Pulmonary artery endothelial cell (primary cell): Measurements from ENCODE around the gene SYT15. TPM values are rescaled to one million over a fixed set of nuclear protein-coding genes. Genes with fewer than 3 reads are reported as not detected.
"Not testable (repeated sequence)": the region's sequence is repeated elsewhere in the genome, so short reads cannot be mapped to it uniquely, and the experiment has no call there.

ENCODE experiments used
- DNase-seq: peaks from one replicate; pipeline ENCODE4 v3.0.0-alpha.2; 2011; ENCODE audit warnings: low read depth, low spot score
- total RNA-seq: library from RNA; depleted of rRNA; stranded (reverse); fragments of >200 nt; gene quantifications from 2 replicates; pipeline ENCODE4 v1.2.3, GENCODE V29; 2014

The SYT15 gene
- total RNA-seq, 1 donor from 2014 or later = 0.07 TPM

DNA sequence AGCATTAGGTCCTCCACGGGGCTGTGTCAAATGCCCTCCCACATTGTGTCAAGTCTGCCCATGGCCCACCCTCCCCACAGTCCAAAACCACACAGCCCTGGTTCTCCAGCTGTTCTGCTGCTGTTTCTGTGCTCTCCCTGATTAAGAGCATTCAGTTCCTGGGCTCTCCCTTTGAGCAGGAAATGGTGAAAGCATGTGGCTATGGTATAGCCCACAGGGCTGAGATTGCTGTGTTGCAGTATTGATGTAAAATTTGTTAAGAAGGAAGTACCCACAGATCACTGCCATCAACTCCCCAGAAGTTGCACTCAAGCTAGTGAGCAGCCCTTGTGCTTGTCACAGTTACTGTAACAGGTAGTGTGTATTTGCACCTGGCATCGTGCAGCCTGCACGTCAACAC is 9.3 kb downstream of the SYT15 start:
- not testable (repeated sequence) for DNase-seq

DNA sequence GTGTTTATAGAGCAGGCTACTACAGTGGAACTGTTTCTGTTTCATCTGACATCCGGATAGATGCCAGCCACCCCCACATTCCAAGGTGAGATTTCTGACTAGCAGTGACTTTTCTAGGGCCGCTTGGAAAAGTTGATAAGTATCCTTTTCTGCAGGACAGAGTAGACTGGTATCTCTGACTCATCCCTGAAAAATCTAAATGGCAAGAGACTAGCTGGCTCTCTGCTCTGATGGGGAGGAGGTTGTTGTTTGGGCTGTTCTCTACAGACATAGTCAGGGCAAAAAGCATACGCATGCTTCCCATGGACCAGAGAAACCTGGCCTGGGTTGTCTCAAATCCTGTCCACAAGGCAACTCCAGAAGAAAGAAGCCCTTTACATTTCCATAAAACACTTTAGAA is 10.7 kb downstream of the SYT15 start:
- not testable (repeated sequence) for DNase-seq

DNA sequence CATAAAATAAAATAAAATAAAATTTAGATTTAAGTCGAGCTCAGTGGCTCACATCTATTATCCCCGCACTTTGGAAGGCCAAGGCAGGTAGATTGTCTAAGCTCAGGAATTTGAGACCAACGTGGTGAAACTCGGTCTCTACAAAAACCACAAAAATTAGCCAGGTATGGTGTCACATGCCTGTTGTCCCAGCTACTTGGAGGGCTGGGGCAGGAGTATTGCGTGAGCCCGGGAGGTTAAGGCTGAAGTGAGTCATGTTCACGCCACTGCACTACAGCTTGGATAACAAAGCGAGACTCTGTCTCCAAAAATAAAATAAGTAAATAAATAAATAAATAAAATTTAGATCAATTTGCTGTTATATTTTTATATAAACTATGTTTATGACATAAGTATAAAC is 12.1 kb downstream of the SYT15 start:
- DNase-seq = not testable (repeated sequence)

DNA sequence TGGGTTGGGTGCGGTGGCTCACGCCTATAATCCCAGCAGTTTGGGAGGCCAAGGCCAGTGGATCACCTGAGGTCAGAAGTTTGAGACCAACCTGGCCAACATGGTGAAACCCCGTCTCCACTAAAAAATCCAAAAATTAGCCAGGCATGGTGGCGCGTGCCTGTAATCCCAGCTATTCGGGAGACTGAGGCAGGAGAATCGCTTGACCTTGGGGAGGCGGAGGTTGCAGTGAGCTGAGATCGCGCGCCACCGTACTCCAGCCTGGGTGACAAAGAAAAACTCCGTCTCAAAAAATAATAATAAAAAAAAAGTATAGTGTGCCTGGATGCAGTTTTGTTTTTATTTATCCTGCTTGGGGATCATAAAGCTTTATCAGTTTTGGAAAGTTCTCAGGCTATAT is 14.4 kb downstream of the SYT15 start:
- not testable (repeated sequence) for DNase-seq

- DNase-seq = not testable (repeated sequence)
Measured at GRCh38 chr10:46594453-46595063, 15.6 kb downstream of the SYT15 start.

DNA sequence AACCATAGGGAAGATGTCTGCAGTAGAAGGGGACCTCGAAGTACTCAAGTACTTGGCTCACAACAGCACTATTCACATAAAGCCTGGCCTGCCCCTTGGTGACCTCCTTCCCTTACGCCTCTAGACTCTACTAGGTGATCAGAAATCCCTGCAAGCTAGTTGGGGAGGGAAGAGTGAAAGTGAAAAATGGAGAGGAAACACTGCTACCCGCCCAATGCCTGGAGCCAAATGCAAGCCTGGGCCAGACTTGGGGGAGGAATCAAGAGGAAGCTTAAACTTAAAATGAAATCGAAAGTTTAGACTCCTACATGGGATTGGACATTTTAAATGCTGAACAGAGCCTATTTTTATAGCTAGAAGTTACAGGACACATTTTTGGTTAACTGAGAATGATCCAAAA is 17.6 kb downstream of the SYT15 start:
- not testable (repeated sequence) for DNase-seq

DNA sequence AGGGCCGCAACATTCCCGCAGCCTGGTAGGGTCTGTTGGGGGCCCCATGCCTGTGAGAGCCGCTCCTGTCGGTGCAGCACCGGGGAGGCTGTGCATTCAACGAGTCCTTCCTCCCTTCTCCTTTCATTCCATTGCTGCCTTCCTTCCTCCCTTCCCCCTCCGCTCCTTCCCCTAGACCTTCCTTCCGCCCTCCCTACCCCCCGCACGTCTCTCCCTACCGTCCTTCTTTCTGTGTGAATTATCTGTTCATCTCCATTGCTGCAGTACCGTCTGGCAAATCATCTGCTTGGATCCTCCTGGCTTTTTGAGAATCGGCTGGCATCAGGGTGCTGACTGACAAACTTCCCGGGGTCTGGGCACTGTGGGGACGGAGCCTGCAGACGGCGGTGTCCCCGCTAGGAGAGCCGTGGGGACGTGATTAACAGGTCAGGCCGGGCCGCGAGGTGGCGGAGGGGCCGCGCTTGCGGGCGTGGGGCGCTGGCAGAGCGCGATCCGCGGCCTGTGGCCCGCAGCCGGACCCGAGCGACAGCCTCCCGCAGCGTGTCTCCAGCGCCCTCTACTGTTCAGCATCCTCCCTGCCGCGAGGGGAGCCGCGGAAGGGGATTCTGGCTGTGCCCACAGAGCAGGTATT is 18.8 kb downstream of the SYT15 start:
- DNase-seq = not testable (repeated sequence)

DNA sequence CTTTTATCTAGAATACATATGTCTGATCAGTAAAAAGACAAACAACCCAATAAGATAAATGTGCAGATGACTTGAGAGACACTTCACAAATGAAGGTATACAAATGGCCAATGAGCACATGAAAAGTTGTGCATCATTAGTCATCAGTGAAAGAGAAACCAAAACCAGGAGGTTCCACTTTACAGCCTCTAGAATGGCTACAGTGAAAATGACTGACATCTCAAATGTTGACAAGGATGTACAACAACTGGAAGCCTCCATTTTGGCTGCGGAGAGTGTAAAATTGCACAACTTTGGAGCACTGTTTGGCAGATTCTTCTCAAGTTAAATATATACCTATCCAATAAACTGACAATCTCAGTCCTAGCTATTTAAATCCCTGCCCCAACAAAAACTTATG is 21.6 kb downstream of the SYT15 start:
- DNase-seq = not testable (repeated sequence)

GRCh38 chr10:46615540-46615939 is 36.6 kb downstream of the SYT15 start:
- not testable (repeated sequence) for DNase-seq

GRCh38 chr10:46616227-46616626 is 37.3 kb downstream of the SYT15 start:
- not testable (repeated sequence) for DNase-seq

DNA sequence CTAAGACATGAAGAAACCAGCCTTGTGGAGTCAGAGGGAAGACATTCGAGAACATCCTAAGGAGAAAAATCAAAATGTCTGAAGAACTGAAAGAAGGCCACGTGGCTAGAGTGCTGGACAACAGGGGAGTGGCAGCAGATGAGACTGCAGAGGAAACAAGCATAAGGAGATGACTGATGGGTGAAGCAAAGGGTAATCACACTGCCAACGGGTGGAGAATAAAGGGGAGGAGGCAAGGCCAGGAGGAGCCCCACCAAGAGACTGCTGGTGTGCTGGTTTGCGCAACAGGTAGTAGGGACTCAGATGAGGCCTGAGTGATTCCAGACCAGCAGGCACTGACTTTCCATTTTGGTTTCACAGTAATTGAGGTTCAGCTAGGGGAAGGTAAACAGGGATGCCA is 38.2 kb downstream of the SYT15 start:
- DNase-seq = not testable (repeated sequence)

- DNase-seq = not testable (repeated sequence)
Measured at GRCh38 chr10:46617913-46618312, 39.0 kb downstream of the SYT15 start.

DNA sequence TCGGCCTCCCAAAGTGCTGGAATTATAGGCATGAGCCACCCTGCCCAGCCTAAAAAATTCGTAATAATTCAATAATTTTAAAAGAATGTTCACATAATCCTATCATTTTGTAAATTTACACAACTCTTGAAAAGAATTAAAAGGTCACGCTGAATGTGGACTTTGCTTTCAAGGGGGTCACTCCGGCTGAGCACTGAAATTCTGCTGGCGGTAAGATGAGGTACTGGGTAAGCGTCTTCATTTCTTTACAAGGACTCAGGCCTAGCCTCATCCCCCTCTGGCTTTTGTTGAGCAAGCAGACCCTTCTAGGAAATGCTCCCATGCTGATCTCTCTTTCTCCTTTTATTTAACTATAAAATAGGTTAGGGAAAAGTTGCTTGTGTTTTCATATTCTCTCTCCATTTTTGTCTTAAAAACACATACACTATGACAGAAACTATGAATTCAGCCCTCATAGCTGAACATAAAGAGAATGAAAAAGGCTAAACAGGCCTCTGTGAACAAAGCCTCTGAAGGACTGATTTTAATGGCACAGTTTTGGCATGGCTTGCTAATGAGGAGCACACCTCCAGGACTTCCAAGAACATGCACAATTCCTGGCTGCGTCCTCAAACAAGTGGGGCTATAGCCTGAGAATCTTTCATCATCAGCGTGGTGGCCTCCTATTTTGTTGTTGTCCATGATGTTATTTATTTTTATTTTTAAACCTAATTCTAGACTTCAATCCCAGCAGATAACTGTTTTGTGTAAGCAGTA is 45.1 kb downstream of the SYT15 start:
- not testable (repeated sequence) for DNase-seq

DNA sequence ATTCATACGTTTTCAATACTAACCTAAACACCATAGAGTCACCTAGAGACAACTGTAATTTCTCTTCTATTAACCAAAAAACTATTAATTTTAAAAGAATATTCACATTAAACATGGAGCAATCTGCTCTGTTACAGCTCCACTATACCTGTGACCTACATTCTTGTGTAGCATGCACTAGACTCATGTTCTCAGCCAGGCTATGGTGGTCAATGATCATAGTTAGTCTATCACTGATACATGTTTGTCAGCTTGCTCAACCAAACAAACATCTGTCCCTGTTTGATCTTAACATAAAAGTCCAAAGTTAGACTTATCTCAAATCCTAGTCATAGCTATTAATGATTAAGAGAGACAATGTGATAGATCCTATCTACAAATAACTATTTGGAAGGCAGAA is 50.9 kb downstream of the SYT15 start:
- DNase-seq = not testable (repeated sequence)

DNA sequence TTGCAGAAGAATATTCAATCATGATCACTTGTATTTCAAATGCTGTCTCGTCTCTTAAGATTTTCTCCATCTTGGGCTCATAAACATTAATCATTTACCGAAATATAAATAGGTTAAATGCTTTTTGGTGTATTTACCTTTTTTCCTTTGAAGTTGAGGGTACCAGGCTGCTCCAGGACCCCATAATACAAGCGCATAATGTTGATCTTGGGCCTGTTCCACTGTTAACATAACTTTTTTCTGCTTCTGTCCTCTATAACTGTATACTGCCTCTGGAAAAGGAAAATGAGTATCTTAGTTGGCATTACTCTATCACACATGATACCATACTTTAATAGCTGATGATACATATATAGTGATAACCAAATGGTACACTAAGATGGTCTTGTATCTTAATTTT is 51.9 kb downstream of the SYT15 start:
- not testable (repeated sequence) for DNase-seq

GRCh38 chr10:46631683-46632082 is 52.8 kb downstream of the SYT15 start:
- DNase-seq = not testable (repeated sequence)

- not testable (repeated sequence) for DNase-seq
Measured at GRCh38 chr10:46634698-46635097, 55.8 kb downstream of the SYT15 start.

- DNase-seq = not testable (repeated sequence)
Measured at GRCh38 chr10:46635364-46635959, 56.5 kb downstream of the SYT15 start.

GRCh38 chr10:46640005-46640404 is 61.1 kb downstream of the SYT15 start:
- not testable (repeated sequence) for DNase-seq
